ENCODE measurements around the gene RBM33. TPM values are rescaled to one million over a fixed set of nuclear protein-coding genes. Genes with fewer than 3 reads are reported as not detected.

The RBM33 gene
- total RNA-seq, 1 experiment from 2014 or later: 34.4 TPM

DNA sequence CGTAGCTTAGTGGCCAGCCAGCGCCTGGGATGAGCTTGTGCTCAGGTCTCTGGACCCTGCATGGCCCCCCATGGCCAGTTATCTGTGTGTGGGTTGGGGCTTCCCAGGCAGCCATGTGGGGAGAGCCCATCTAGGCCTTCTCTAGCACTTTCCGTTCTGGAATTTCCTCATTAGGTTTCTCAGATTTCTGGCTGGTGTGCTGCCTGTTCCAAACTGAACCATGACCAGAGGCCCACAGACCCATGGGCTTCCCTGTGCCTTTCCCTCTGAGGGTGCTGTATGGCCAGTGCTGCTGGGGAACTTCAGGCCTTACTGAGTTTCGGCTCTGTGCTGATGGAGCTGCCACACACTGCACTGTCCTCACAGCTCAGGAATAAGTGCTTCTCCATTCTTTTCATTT lies 117.6 kb downstream of the RBM33 start:
- DNase-seq: no peak
- peaks cover 9% of the 10 kb centered on the region for H4K20me1 ChIP-seq (ENCODE audit: insufficient read depth, low read depth, low read length)
- H3K27me3 ChIP-seq (ENCODE audit: low read length): no peaks in the 10 kb centered on the region
- H2AFZ ChIP-seq (ENCODE audit: low read length): no peak overlapping the region
- H3K36me3 ChIP-seq (ENCODE audit: insufficient read depth, low read length): peaks cover 4% of the 10 kb centered on the region; the same call in 1 of the 2 replicates
- H3K4me3 ChIP-seq (ENCODE audit: low read length): no peak overlapping the region
- H3K4me2 ChIP-seq (ENCODE audit: low read depth, low read length, poor library complexity, severe bottlenecking): no peak overlapping the region
- H3K9ac ChIP-seq (ENCODE audit: low read length): no peak overlapping the region
- no peaks in the 10 kb centered on the region for H3K4me1 ChIP-seq (ENCODE audit: low read length)
- H3K79me2 ChIP-seq (ENCODE audit: low read length): peaks cover 57% of the 10 kb centered on the region
- no peaks in the 10 kb centered on the region for H3K9me3 ChIP-seq (ENCODE audit: low read length)
- no peak overlapping the region for H3K27ac ChIP-seq (ENCODE audit: low read length)
- H3K9me2 ChIP-seq (replicated peaks; ENCODE audit: insufficient read depth, low read length): no peaks in the 10 kb centered on the region

DNA sequence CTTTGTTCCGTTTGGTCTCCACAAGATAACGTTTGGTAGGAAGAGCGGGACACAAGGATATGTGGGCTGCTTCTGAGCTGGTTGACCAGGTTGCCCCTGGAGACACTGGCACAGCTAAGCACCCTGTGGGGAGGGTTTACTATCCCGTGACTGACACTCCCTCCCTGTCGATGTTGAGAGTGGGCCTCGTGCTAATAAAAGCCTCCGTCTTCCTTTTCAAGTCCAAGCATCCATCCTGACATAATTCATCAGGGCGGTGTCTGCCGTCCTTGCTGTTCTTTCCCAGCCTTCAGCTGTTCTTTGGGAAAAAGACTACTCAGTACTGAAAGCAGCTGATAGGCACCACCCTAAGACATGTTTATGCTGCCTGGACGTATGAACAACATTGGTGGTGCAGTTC lies 118.2 kb downstream of the RBM33 start:
- Histone ChIP-seq H3K27me3 (ENCODE audit: low read length) (no peaks in the 10 kb centered on the region), H2AFZ (ENCODE audit: low read length) (no peak overlapping the region), H3K4me3 (ENCODE audit: low read length) (no peak overlapping the region), H3K4me1 (ENCODE audit: low read length) (no peaks in the 10 kb centered on the region), H3K36me3 (ENCODE audit: insufficient read depth, low read length) (peaks cover 5% of the 10 kb centered on the region), H3K9me3 (ENCODE audit: low read length) (no peaks in the 10 kb centered on the region), H3K9me2 (replicated peaks; ENCODE audit: insufficient read depth, low read length) (no peaks in the 10 kb centered on the region), H4K20me1 (ENCODE audit: insufficient read depth, low read depth, low read length) (peaks cover 9% of the 10 kb centered on the region), H3K4me2 (ENCODE audit: low read depth, low read length, poor library complexity, severe bottlenecking) (no peak overlapping the region), H3K79me2 (ENCODE audit: low read length) (peaks cover 50% of the 10 kb centered on the region), H3K9ac (ENCODE audit: low read length) (no peak overlapping the region), H3K27ac (ENCODE audit: low read length) (no peak overlapping the region)
- DNase-seq: no peak

DNA sequence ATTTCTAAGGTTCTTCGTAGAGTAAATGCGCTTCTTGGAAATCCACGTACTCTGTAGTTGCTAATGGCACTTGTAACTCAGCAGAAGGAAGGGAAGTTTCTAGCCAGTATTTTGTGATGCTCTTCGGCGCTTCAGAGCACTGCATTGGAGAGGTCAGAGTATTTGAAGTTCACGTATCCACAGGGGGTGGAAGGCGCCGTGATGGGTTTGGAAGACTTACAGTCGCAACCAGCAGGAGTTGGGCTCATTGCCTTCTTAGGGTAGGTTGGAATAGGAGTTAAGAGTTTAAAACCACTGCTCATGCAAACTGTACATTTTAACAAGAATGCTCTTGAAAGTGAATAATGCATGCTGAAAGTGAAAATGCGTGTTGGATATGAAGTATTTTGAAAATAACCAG lies 118.7 kb downstream of the RBM33 start:
- DNase-seq: no peak
- Histone ChIP-seq H3K4me1 (ENCODE audit: low read length) (no peaks in the 10 kb centered on the region), H3K27ac (ENCODE audit: low read length) (no peak overlapping the region), H2AFZ (ENCODE audit: low read length) (no peak overlapping the region), H3K36me3 (ENCODE audit: insufficient read depth, low read length) (peaks cover 8% of the 10 kb centered on the region), H3K9me2 (replicated peaks; ENCODE audit: insufficient read depth, low read length) (no peaks in the 10 kb centered on the region), H3K27me3 (ENCODE audit: low read length) (no peaks in the 10 kb centered on the region), H4K20me1 (ENCODE audit: insufficient read depth, low read depth, low read length) (peaks cover 10% of the 10 kb centered on the region), H3K4me3 (ENCODE audit: low read length) (no peak overlapping the region), H3K4me2 (ENCODE audit: low read depth, low read length, poor library complexity, severe bottlenecking) (no peak overlapping the region), H3K9ac (ENCODE audit: low read length) (no peak overlapping the region), H3K79me2 (ENCODE audit: low read length) (peaks cover 46% of the 10 kb centered on the region), H3K9me3 (ENCODE audit: low read length) (no peaks in the 10 kb centered on the region)

DNA sequence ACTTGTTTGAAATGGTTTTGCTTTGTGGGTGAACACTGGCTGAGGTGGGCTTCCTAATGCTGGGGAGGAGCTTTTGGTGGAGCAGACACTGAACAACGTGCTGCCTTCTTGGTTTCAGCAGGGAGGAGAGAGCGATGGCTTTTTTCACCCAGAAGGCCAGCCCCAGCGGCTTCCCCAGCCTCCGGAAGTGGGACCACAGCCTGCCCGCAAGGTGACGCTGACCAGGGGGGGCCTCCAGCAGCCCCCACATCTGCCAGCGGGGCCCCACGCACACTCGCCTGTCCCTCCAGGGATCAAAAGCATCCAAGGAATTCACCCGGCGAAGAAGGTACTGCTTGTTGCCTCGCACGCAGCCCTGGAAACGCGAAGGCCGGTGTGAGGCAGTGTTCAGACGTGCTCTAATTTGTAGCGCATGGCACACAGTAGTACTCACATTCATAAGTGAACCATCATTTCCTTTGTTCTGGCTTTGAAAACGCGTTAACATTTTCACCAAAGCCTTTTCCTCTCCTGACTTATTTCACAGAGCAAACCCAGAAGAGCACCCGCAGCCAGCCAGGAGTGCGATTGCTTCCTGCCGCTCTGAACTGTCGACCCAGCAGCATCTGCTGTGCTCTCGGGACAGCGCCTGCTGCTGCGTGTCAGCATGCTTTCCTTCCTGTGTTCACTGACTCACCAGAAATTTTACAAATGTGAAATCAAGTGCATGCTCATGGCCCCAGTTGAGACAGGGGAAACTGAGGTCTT lies 119.4 kb downstream of the RBM33 start:
- DNase-seq: no peak
- Histone ChIP-seq H3K79me2 (ENCODE audit: low read length) (peaks cover 41% of the 10 kb centered on the region), H3K36me3 (ENCODE audit: insufficient read depth, low read length) (peaks cover 10% of the 10 kb centered on the region), H3K4me2 (ENCODE audit: low read depth, low read length, poor library complexity, severe bottlenecking) (no peak overlapping the region), H3K9ac (ENCODE audit: low read length) (no peak overlapping the region), H3K27ac (ENCODE audit: low read length) (no peak overlapping the region), H3K4me1 (ENCODE audit: low read length) (no peaks in the 10 kb centered on the region), H3K4me3 (ENCODE audit: low read length) (no peak overlapping the region), H4K20me1 (ENCODE audit: insufficient read depth, low read depth, low read length) (peaks cover 10% of the 10 kb centered on the region), H3K9me2 (replicated peaks; ENCODE audit: insufficient read depth, low read length) (no peaks in the 10 kb centered on the region), H3K27me3 (ENCODE audit: low read length) (no peaks in the 10 kb centered on the region), H3K9me3 (ENCODE audit: low read length) (no peaks in the 10 kb centered on the region), H2AFZ (ENCODE audit: low read length) (no peak overlapping the region)

DNA sequence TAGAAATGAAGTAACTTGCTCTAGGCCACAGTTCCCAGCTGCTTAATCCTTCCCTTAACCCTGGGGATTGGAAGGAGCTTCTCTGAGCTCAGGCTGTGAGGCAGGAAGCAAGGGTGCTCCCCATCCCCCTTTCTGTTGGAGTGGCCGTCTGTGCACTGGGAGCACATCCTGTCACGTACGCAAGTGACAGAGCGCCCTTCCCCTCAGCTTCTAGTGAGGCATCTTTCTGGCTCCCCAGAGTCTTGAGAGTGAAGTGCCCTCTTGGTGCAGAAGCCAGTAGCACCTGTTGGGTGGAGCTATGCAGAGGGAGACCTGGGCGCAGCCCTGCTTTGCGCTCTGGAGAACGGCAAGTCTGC lies 120.0 kb downstream of the RBM33 start:
- Histone ChIP-seq H2AFZ (ENCODE audit: low read length) (no peak overlapping the region), H3K4me1 (ENCODE audit: low read length) (no peaks in the 10 kb centered on the region), H3K27ac (ENCODE audit: low read length) (no peak overlapping the region), H4K20me1 (ENCODE audit: insufficient read depth, low read depth, low read length) (peaks cover 15% of the 10 kb centered on the region), H3K27me3 (ENCODE audit: low read length) (no peaks in the 10 kb centered on the region), H3K4me2 (ENCODE audit: low read depth, low read length, poor library complexity, severe bottlenecking) (no peak overlapping the region), H3K9ac (ENCODE audit: low read length) (no peak overlapping the region), H3K9me2 (replicated peaks; ENCODE audit: insufficient read depth, low read length) (no peaks in the 10 kb centered on the region), H3K79me2 (ENCODE audit: low read length) (peaks cover 44% of the 10 kb centered on the region), H3K36me3 (ENCODE audit: insufficient read depth, low read length) (peaks cover 15% of the 10 kb centered on the region), H3K4me3 (ENCODE audit: low read length) (no peak overlapping the region), H3K9me3 (ENCODE audit: low read length) (no peaks in the 10 kb centered on the region)
- no peak for DNase-seq

DNA sequence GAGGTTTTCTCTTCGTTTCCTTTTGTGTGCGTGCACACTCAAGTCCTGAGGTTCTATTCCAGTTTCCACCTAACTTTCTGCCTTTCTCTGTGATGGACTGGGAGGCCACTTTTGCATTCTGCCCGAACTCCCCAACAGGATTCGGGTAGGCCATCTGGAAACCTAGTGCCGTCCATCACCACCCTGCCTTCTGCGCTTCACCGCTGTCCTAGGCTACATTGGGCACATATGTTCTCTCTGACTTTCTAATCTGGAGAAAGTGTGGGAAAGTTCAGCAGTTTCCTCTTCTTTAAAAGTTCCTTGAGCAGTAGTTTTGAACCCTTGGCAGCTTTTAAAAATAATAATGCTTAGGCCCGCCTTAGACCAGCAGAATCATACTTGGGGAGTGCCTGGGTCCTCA lies 121.0 kb downstream of the RBM33 start:
- Histone ChIP-seq H3K36me3 (ENCODE audit: insufficient read depth, low read length) (peaks cover 12% of the 10 kb centered on the region), H3K9me3 (ENCODE audit: low read length) (no peaks in the 10 kb centered on the region), H3K27ac (ENCODE audit: low read length) (no peak overlapping the region), H3K4me3 (ENCODE audit: low read length) (no peak overlapping the region), H3K9me2 (replicated peaks; ENCODE audit: insufficient read depth, low read length) (no peaks in the 10 kb centered on the region), H3K9ac (ENCODE audit: low read length) (no peak overlapping the region), H3K27me3 (ENCODE audit: low read length) (no peaks in the 10 kb centered on the region), H4K20me1 (ENCODE audit: insufficient read depth, low read depth, low read length) (peaks cover 16% of the 10 kb centered on the region), H3K4me1 (ENCODE audit: low read length) (no peaks in the 10 kb centered on the region), H2AFZ (ENCODE audit: low read length) (no peak overlapping the region), H3K4me2 (ENCODE audit: low read depth, low read length, poor library complexity, severe bottlenecking) (no peak overlapping the region), H3K79me2 (ENCODE audit: low read length) (peaks cover 39% of the 10 kb centered on the region)
- no peak for DNase-seq

DNA sequence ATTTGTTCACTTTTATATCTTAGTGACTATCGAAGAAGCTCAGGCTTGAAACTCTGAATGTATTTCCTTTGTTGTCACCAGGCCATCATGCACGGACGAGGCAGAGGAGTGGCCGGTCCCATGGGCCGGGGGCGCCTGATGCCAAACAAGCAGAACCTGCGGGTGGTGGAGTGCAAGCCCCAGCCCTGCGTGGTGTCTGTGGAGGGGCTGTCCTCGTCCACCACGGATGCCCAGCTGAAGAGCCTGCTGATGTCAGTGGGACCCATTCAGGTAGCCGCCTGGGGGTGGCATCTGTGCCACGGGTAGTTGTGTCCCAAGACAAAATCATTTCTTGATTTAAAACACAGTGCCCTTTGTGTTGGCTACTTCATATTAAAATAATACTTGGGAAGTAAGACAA lies 121.9 kb downstream of the RBM33 start:
- Histone ChIP-seq H3K36me3 (ENCODE audit: insufficient read depth, low read length) (peaks cover 15% of the 10 kb centered on the region), H3K27me3 (ENCODE audit: low read length) (no peaks in the 10 kb centered on the region), H2AFZ (ENCODE audit: low read length) (no peak overlapping the region), H3K4me1 (ENCODE audit: low read length) (no peaks in the 10 kb centered on the region), H3K9me2 (replicated peaks; ENCODE audit: insufficient read depth, low read length) (no peaks in the 10 kb centered on the region), H3K4me3 (ENCODE audit: low read length) (no peak overlapping the region), H3K27ac (ENCODE audit: low read length) (no peak overlapping the region), H4K20me1 (ENCODE audit: insufficient read depth, low read depth, low read length) (peaks cover 12% of the 10 kb centered on the region; the same call in 1 of the 2 replicates), H3K4me2 (ENCODE audit: low read depth, low read length, poor library complexity, severe bottlenecking) (no peak overlapping the region), H3K79me2 (ENCODE audit: low read length) (peaks cover 32% of the 10 kb centered on the region), H3K9me3 (ENCODE audit: low read length) (no peaks in the 10 kb centered on the region), H3K9ac (ENCODE audit: low read length) (no peak overlapping the region)
- DNase-seq: no peak

DNA sequence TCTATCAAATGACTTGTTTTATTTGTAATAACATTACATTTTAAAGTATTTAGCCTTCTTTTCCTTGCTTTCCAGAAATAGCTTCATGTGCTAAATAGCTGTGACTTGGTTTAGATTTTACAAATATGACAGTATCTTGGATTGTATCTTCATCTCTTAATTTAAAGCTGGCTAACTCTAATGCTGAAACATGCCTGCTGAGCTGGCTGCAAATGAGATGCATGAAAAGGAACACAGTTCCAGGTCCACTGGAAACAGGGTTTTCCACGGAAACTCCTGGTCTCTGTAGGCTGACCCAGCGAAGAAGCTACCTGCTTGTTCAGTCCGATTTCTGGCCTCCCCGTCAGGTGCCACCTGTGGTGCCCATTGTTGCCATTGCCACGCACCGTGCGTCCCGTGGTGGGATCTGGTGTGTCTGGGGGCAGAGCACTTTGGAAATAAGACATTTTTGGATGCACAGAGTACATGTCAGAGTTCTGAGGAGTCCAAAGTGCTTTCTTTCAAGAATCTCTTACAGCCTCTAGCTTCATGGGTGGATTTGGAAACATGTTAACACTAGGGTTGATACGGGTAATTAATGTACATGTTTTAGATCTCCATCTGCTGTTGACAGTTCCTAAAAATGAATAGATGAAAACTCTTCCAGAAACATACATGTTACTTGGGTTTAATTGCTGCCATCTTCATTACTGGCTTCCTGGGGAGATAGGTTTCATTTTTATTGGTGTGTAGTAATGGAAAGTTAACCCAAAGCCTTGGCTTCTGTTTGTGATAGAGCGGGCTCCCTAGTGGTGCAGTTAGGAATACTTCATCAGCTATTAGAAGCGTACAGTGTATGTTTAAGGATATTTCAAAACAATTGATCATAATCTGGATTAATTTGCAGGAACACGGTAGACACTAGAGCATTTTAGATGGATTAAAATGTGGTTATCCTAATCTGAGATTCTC lies 122.8 kb downstream of the RBM33 start:
- no peak overlapping the region for H3K4me2 ChIP-seq (ENCODE audit: low read depth, low read length, poor library complexity, severe bottlenecking)
- 0 out of 2 replicates have a peak, but pooled peaks cover 12% of the 10 kb centered on the region for H4K20me1 ChIP-seq (ENCODE audit: insufficient read depth, low read depth, low read length)
- no peaks in the 10 kb centered on the region for H3K9me2 ChIP-seq (replicated peaks; ENCODE audit: insufficient read depth, low read length)
- H3K4me1 ChIP-seq (ENCODE audit: low read length): no peaks in the 10 kb centered on the region
- H3K27me3 ChIP-seq (ENCODE audit: low read length): no peaks in the 10 kb centered on the region
- no peak overlapping the region for H3K9ac ChIP-seq (ENCODE audit: low read length)
- no peak overlapping the region for H3K27ac ChIP-seq (ENCODE audit: low read length)
- peaks cover 24% of the 10 kb centered on the region for H3K79me2 ChIP-seq (ENCODE audit: low read length)
- H3K9me3 ChIP-seq (ENCODE audit: low read length): no peaks in the 10 kb centered on the region
- no peak for DNase-seq
- H2AFZ ChIP-seq (ENCODE audit: low read length): no peak overlapping the region
- no peak overlapping the region for H3K4me3 ChIP-seq (ENCODE audit: low read length)
- peaks cover 16% of the 10 kb centered on the region for H3K36me3 ChIP-seq (ENCODE audit: insufficient read depth, low read length)
